NT2/D1 (cell line): ENCODE results near the gene PLD1.

ENCODE experiments used
- SUZ12 ChIP-seq: IDR thresholded peaks from 2 replicates; pipeline ENCODE4 v1.6.1; 2011; ENCODE audit not compliant: insufficient read length, insufficient read depth; ENCODE audit errors: extremely low read depth
- YY1 ChIP-seq: IDR thresholded peaks from 2 replicates; pipeline ENCODE4 v1.6.1; 2011; ENCODE audit not compliant: insufficient read length, insufficient read depth

- TF ChIP-seq YY1 (no peak), SUZ12 (no peak)
Measured at GRCh38 chr3:171786997-171787396, 23.3 kb downstream of the PLD1 start.
